HG02938 (cell line): ENCODE measurements around the gene PHF21A.

ENCODE experiments used
- ATAC-seq: cut with Tn5 transposase; IDR thresholded peaks from one replicate; pipeline ENCODE4 v1.9.1; 2021; ENCODE audit warnings: mild to moderate bottlenecking, moderate library complexity; ENCODE audit not compliant: unreplicated experiment

PHF21A gene

DNA sequence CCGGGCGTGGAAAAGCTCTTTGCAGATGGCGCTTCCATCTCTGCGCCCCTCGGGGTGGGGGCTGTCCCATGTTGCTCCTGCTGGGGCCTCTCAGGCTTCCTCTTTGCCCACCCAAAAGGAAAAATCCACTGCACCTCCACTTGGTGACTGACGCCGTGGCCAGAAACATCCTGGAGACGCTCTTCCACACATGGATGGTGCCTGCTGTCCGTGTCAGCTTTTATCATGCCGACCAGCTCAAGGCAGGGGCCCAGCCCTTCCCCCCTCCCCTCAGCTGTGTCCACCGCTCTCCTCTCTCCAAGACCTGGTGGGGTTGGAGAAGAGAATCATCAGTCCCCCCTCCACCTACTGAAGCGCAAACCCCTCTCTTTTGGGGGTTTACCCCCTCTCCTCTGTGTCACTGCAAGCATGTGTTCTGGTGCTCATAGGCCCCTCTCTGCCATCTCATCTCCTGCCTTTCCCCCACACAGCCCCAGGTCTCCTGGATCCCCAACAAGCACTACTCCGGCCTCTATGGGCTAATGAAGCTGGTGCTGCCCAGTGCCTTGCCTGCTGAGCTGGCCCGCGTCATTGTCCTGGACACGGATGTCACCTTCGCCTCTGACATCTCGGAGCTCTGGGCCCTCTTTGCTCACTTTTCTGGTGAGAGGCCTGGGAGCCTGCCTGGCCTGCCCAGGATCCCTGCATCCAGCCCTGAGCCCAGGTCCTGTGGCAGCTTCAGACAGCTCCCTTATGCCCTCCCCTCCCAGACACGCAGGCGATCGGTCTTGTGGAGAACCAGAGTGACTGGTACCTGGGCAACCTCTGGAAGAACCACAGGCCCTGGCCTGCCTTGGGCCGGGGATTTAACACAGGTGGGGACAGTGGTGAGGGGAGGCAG, 197.0 kb downstream of the PHF21A start:
- ATAC-seq: no peak

DNA sequence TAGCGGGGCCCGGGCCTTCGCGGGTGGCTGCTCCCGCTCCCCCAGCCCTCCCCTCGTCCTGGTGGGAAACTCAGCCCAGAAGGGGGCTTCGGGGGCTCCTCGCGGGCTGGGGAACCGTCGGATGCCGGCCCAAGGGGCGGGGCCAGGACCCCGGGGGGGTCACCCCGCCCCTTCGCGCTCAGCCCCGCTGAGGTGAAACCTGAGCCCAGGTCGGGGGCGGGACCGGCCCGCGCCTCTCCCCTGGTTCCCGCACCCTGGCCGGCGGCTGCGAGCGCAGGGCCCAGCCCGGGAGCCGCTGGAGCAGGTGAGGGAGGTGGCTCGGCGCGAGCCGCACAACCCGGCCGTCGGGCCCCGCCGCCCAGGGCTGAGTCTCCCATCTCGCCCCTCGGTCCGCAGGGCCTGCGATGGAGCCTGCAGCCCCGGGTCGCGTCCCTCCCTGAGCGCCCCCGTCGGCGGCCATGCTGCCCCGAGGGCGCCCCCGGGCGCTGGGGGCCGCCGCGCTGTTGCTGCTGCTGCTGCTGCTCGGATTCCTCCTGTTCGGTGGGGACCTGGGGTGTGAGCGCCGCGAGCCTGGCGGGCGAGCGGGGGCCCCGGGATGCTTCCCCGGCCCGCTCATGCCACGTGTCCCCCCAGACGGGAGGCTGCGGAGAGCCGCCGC, 198.7 kb downstream of the PHF21A start, which contains the start of gene LARGE2:
TSS of gene LARGE2 (plus strand) at position 232 of the 658 bp plus-strand sequence. CDS start at position 459, 227 bp downstream.
- no peak for ATAC-seq

DNA sequence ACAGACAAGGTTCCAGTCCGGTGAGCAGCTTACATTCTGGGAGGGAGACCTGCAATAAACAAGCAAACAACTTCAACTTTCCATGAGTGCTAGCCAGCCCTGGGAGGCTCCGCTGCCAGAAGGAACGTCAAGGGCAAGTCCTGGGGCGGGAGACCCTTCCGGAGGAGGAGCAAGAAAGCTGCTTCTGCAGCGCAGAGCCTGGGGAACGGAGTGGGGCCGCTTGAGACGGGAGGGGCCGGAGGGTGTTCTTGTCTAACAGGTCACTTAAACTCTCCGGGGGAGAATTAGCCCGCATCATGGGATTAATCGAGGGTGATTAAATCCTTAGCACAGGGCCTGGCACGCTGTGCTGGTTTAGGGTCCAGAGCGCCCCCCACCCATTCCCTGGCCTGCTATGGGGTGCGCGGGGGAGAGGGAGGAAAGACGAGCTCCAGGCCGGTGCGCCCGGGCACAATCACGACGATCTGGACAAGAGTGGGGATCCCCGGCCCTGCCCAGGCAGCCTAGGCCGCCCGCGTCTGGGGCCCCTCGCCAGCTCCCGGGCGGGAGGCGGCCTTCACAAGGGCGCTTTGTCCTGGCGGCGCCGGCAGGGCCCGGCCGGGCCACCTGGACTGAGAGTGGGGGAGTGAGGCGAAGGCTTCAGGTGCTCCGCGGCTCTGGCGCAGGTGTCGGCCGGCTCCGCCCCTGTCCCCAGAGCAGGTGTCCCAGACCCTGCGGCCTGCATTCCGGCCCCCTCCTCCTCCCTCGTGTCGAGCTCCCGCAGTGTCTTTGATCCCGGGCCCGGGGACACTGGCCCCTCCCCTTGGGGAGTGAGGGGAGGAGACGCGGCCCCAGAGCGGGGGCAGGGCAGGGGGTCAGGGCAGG, 199.5 kb downstream of the PHF21A start:
- no peak for ATAC-seq

DNA sequence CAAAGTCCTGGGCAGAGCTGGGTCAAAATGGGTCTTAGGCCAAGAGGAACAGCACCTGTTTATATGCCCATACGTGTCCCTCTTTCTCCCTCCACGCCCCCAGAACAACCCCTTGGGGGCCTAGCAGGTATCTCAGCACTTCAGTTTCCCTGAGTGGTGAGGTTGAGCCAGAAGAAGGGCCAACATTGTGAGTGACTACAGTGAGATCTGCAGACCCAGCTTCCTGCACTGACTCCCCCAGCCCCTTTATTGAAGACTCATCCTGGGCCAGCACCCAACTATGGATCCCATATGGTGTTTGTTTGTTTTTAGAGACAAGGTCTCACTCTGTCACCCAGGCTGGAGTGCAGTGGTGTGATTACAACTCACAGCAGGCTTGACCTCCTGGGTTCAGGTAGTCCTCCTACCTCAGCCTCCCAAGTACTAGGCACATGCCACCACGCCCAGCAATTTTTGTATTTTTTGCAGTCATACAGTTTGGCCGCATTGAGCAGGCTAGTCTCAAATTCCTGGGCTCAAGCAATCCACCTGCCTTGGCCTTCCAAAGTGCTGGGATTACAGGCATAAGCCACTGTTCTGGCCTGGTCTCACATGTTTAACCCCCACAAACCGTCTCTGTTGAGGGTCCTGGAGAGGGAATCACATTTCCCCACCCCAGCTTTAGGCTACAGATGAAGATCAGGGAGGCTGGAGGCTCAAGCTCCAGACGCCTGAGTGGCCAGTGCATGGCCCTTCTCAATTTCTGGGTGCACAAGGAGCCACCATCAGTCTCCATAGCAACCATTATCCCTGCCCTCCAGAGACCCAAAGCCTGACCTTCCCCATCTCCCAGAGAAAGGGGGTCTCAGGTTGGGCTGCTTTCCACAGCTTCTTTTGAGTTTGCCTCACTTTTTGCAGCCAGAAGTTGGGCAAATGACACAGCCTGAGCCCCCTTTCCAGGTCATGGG, 200.4 kb downstream of the PHF21A start:
- no peak for ATAC-seq

DNA sequence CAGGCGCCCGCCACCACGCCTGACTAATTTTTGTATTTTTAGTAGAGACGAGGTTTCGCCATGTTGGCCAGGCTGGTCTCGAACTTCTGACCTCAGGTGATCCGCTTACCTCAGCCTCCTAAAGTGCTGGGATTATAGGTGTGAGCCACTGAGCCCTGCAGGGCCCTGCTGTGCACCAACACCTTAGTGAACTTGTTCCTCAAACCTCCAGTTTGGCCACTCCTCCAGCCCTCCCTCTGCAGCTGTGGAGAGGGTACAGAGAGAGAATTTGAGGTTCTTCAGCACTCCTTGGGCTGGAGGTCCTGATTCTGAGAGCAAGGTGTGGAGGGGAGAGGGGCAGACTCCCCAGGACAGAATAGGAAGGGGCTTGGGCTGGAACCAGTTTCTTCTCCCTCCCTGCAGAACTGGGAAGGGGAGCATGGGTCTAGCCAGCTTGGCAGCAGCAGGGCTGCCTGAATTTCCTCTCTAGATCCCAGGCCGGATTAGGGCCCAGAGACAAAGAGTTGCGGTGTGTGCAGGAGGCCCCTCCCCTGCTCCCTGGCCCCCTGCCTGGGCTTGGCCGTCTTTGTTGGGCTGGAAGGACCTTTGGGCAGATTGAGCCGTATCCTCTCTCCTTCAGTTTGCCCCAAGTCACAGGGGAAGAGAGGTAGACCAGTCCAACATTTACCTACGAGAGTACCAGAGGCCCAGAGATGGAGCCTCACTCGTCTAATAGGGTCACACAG, 201.3 kb downstream of the PHF21A start:
- ATAC-seq: no peak

DNA sequence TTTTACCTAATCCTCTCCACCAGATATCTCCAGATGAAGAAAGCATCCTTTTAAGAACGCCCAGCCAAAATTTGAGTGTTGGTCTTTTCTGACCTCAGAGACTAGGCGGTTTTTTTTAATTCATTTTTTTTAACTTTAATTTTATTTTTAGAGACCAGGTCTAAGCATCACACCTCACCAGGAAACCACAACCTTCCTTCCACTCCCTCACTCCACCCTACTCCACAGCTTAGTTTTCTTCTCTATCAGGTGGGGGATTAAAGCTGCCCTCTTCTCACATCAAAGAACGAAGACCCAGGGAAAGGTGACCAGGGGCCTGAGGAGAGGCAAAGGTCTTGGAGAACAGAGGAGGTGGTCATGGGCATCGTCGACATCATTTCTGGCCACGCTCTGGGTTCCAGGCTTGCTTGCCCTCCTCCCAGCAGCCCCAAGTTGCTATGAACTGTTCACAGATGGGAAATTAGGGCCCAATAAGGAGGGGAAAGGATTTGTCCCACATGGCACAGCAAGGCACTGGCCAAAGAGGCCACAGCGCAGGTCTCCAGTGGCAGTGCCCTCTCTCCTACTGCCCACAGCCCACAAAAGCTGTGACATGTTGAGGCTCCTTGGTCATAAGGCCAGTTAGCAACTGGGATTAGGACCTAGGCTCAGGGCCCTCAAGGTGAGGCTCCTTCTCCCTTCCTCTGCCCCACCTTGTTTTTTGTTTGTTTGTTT, 202.1 kb downstream of the PHF21A start:
- no peak for ATAC-seq

DNA sequence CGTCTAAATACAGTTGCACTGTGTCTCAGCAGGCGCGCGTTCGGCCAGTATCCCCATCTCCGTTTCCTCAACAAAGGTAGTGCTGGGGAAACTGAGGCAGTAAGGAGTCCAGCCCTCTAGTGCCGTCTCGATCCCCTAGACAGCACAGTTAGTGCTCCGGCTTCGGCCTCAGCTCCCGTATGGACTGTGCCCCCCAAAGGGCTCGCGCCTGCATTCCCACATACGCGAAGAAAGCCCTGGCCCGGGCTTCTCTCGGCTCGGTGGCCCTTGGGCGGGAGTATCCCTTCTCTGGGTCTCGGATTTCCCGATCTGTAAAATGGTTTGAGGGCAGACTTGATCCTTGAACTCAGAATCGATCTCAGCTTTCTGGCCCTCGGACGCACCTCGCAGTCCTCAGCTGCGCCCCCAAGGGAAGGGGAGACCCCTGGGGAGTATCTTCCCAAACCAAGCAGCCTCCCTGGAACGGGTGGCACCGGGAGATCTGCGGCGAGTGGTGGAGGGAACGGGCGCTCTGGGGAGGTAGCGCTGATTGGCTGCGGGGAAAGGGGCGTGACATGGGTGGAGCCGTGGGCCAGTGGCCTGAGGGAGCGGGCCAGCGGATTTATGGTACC, 202.8 kb downstream of the PHF21A start:
- ATAC-seq: peak; percentile 22

DNA sequence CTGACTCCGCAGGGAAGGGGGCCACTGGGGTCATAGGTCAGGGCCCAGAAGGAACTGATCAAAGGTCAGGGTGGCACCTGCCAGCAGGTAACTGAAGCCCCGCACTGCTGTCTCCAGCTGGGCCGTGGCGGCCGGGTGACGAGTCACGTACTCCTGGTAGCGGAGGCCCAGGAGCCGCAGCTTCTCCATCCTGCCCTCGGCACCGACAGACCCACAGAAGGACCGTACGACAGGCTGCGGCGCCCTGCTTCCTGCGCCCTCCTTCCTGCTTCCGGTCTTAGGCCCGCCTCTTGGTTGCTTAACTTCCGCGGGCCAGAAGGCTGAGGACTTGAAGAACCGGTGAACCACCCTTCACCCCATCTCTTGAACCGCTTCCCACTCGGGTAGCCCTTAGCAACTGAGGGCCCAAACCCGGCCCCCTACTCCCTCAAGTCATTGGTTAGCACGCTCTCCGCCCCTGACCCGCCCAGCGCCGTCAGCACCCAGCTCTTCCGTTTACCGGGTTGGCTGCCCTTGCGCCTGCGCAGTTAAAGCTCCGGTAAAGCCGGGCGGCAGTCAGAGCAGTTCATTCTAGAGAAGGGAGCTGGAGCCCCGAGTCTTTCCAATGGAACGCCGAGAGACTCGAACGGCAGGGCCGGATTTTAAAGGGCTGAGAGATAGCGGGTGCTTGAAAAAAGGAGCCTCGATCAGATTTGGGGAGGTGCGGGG, 203.5 kb downstream of the PHF21A start, which contains the start of gene PEX16:
TSS of gene PEX16 (minus strand) at position 255 of the 708 bp plus-strand sequence. CDS start at position 189, 66 bp downstream.
- peak; percentile 89 for ATAC-seq

DNA sequence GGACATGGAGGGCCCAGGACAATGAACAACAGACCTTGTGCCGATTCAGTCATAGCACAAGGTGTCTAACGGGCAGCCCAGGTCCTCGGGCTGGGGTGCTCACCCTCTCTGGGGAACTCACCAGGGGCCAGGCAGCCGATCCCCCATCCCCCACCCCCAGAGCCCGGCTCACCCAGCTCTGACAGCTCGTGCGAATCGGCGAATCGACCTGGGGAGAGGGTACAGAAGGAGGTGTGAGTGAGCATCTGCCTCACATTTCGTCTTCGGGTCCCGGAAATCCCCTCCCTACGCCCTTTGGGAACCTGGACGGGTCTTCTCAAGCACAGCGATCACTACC, 204.0 kb downstream of the PHF21A start:
- peak; percentile 4 for ATAC-seq

DNA sequence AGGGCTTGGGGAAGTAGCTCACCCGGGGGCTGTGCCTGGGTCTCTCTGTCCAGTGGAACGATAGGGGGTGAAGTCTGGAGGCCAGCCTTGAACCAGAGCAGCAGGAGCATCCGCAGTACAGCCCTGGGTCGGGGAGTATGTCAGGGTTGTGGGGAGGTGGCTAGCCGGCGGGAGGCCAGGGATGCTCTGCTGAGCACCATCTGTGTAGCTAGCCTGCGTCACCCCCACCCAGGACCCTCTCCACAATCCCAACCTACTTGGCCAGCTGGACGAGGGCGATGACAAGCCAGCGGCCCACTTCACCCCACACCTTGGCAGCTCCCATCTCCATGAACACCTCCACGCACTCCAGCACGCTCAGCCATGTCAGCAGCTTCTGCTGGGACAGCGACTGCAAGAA, 205.8 kb downstream of the PHF21A start:
- ATAC-seq: no peak

DNA sequence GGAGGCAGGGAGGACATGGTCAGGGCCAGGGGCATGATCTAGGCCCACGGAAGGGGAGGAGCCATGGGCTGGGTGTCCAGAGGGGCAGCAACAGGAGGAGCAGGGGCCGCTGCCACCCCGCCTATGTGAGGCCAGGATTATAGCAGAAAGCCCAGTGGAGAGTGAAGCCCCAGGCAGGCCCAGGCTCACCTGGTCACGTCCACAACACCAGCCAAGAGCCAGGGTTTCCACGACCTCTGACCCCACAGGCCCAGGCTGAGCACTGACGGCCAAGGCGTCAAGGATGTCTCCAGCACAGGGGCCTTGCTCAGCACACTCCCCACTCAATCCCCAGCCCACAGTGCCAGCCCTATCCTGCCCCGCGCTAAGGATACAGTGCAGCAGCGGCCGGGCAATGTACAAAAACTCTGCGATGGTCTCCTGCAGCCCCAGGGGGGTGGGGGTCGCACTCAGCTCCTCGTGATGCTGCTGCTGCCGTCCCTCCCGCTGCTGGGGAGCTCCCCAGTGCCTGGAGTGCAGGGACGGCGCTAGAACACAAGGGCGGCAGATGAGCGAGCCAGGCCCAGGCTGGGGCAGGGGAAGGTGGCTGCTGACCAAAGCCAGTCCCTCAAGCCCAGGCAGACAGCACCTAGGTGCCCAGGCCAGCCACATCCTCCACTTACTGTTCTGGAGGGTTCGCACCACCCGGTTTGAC, 207.2 kb downstream of the PHF21A start:
- ATAC-seq: no peak

DNA sequence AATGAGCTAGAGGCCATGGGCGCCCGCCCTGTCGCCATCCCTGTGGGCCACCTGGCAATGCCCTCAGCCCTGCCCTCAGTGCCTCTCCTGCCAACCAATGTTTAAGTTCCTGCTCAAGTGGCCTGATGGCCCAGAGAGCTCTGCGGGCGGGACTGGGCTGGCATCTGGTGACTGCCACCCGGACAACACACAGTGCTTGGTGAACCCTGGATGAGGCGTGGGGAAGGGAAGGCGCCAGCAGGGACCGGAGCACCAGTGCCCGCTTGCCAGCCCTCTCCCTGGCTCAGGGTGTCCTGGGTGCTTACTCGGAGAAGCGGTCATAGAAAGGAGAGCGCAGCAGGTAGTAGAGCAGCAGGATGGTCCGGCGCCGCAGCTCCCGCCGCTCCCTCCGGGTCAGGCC, 207.7 kb downstream of the PHF21A start:
- ATAC-seq: no peak

DNA sequence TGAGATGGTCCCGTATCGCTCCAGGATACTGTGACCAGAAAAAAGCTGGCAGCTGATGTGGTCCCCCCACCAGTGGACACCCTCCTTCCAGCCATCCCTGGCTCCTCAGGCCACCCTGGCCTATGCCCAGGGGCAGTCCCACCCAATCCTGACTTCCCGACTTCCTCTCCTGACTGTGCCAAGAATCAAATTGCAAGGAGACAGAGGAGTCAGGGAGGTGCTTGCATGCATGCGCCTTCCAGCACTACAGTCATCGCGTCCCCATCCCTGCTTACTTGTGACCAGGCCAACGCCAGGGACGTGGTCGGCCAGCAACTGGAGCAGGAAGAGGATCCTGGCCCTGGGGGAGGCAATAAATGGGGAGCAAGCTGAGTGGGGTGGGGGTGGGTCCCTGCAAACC, 210.6 kb downstream of the PHF21A start:
- ATAC-seq: no peak

DNA sequence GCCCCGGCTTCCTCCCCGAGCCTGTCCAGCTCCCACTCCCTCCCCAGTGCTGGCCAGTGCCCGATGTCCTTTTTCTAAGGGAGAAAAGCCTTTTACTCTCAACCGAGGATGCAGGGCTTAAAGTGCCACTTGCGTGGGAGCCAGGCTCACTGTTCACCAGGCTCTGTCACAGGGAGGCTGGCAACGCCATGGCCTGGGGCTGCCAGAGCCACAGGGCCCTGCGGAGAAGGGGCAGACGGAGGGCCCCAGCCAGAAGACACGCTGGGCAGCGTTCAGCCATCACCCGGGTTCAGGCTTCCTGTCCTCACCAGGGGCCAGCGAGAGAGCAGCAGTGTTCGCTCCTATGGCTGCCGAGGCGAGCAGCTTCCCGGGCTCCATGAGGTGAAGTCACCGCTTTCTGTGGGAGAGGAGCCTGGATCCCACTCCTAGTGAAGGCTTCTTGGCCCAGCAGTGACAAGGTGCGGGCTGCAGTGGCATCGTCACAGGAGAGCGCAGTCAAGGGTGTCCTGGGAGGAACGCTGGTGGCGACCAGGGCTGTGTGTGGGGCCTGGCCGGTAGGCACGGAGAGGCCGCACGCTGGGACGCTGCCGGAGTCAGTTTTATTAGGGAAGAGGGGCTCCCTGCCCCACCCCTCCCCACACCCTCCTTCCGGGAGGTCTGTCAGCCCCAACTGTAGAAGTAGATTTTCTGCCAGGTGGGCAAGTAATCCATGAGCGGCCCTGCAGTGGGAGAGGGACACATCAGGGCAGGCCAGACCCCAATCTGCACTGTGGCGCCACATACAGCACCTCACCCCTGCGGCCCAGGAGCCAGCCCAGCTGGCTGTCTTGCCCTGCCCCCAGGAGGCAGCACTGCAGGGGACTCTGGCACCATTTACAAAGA, 211.4 kb downstream of the PHF21A start:
- ATAC-seq: no peak

DNA sequence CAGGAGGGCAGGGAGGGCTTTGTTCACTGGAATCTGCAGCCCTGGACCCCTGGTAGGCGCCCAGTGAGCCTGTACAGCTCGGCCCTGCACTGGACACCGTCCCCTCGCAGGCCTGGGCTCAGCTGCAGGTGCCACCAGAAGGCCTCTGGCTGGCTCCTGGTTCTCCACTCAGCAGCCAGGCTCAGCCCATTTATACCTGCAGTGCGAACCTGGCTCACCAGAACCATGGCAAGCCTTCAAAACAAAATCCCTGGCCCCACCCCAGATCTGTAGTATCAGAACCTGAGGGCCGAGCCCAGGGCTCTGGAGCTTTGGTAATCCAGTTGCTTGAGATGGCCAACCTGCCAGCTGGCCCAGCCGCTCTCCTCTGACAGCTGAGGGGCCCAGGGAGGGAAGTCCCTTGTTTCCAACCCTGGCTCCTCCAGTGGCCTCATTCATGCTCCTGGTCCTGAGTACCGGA, 213.3 kb downstream of the PHF21A start:
- no peak for ATAC-seq

DNA sequence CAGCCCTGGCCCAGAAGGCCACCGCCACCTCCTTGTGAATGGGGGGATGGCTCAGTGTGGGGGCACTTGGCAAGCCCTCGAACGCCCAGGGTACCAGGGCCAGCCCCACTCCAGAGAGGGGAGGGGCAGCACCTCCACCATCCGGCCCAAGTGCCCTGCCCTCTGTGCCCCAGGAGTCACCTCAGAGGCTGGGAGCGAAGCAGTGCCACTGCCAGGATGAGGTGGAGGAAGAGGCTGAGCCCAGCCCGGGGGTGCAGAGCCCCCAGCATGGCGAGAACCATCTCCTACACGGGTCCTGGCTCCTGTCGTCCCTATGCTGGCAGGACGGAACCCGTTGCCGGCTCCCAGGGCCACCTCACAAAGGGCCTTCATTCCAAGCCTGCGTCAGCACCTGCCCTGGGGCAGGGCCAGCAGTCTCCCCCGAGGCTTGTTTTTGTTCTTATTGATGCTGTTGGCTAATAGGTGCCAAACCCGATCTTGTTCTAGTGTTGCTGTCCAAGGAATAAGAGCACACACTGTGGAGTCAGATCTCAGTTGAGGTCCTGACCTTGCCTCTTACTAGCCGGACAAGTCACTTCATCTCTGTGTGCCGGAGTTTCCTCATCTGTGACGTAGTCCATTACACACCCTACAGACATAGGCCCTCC, 214.2 kb downstream of the PHF21A start, which contains the start of gene FREY1:
TSS of gene FREY1 (minus strand) at position 307 of the 647 bp plus-strand sequence. CDS start at position 281, 26 bp downstream.
- no peak for ATAC-seq
